ENCODE results near the gene HNRNPD.
"Not testable (repeated sequence)": the region's sequence is repeated elsewhere in the genome, so short reads cannot be mapped to it uniquely, and the experiment has no call there.

The HNRNPD gene

GRCh38 chr4:82373816-82374625, at the start of gene HNRNPD:
TSS of gene HNRNPD (minus strand) at chr4:82373991. CDS start at chr4:82373678, 313 bp downstream.
- peak; percentile 94 for DNase-seq

DNA sequence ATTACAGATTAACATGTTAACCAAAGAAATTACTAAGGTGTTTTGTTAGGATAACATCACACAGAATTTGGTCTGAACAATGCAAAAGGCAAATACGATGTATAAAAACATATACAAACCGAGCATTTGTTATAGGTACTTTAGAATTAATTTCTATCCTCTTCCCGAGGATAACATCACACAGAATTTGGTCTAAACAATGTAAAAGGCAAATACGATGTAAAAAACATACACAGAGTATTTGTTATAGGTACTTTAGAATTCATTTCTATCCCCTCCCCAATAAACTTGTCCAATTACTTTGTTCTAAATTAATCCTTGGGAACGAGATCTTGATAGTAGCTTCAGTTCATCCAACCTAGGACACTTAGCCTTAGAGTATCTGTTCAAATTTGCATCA, 48.8 kb upstream of the HNRNPD start:
- no peak for DNase-seq

DNA sequence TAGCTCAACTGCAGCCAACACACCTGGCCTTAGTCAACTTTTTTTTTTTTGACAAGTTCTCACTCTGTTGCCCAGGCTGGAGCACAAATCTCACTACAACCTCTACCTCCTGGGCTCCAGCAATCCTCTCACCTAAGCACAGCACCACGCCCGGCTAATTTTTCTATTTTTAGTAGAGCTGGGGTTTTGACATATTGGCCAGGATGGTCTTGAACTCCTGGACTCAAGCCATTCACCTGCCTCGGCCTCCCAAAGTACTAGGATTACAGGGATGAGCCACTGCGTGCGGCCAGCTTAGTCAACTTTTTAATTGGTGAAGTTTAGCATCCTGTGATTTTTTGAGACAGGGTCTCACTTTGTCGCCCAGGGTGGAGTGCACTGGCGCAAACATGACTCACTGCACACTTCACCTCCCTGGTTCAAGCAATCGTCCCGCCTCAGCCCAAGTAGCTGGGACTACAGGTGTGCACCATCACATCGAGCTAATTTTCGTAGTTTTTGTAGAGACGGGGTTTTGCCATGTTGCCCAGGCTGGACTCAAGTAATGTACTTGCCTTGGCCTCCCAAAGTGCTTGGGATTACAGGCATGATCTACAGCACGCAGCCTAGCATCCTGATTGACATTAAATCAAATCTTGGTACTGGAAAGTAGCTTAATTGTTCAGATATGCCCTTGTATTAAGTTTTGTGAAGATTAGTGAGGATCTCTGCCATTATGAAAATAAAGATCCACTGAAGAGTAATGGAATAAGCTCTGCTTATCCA, 48.2 kb upstream of the HNRNPD start:
- no peak for DNase-seq

GRCh38 chr4:82419451-82419850, 45.7 kb upstream of the HNRNPD start:
- DNase-seq: no peak

DNA sequence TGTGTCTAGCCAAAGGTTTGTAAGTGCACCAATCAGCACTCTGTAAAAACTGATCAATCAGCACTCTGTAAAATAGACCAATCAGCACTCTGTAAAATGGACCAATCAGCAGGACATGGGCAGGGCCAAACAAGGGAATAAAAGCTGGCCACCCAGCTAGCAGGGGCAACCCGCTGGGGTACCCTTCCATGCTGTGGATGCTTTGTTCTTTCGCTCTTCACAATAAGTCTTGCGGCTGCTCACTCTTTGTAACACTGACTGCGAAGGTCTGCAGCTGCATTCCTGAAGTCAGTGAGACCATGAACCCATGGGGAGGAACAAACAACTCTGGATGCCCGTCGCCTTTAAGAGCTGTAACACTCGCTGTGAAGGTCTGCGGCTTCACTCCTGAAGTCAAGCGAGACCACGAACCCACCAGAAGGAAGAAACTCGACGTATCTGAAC, 42.2 kb upstream of the HNRNPD start:
- DNase-seq: no peak

DNA sequence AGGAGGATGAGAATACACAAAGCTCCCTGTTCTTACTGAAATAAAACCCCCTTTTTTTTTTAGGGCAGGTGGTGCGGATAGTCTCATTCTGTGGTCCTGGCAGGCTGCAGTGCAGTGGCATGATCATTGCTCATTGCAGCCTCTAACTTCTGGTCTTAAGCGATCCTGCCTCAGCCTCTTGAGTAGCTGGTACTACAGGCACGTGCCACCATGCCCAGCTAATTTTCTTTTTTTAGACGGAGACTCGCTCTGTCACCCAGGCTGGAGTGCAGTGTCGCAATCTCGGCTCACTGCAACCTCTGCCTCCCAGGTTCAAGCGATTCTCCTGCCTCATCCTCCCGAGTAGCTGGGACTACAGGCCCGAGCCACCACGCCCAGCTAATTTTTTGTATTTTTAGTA, 41.3 kb upstream of the HNRNPD start:
- not testable (repeated sequence) for DNase-seq

DNA sequence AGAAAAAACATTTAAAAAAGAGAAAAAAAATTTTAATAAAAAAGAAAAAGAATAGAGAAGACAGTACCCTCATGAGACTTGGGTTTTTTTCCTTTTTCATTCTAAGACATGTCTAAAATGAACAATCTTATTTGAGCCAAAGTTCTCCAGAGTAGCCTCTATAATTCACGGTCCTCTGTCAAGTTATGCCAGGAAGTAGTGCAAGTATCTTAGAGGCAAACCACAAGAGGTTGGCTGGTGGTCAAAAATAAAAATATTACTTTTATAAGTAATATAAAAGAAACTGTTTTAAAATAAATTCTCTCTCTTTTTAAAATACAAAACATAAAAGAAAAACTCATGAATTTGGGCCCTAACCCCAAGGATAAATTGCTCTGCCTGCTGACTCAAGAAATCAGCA, 29.9 kb upstream of the HNRNPD start:
- DNase-seq: no peak

DNA sequence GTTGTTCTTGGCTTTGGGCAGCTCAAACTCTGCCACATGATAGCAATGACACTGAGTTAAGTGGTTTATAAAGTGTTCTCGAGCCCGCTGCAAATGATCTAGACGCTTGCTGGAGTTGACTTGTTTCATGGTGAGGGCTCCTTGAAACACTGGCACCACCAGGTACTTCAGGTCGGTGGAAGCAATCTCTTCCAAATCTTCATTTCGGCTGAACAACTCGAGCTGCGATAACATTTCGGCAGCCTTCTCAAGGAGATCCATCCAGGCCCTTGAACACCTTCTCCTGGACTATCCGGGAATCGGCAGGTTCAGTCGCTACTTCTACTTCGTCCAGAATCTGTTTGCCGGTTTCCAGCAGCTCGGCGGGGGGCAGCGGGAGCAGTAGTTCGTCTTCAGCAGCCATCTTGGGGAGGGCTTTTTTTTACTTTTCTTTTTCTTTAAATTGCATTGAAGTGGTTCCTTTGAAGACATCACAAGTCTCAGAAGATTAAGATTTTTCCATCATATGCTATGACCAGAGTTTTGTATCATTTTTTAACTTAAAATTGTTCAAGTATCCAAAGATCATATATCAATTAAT, 28.5 kb upstream of the HNRNPD start:
- no peak for DNase-seq

DNA sequence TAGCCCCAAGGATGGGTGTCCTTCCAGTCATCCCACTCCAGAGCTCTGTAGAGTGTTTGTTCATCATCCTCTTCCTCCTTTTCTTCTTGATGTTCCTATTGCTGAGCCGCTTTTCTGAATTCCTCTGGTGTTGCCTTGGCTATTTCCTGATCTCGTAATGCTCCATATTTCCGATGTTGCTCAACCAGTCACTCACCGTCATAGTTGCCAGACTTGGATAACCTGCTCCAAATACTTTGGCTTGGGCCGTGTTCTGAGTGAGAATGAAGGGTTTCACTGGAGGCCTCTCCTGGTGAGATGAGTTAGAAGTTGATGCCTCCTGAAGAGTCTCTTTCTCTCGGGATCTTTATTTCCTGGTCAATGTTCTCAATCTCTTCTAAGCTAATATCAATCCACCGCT, 27.8 kb upstream of the HNRNPD start:
- DNase-seq: no peak

GRCh38 chr4:82398263-82398662, 24.5 kb upstream of the HNRNPD start:
- no peak for DNase-seq

GRCh38 chr4:82397527-82397926, 23.7 kb upstream of the HNRNPD start:
- no peak for DNase-seq

DNA sequence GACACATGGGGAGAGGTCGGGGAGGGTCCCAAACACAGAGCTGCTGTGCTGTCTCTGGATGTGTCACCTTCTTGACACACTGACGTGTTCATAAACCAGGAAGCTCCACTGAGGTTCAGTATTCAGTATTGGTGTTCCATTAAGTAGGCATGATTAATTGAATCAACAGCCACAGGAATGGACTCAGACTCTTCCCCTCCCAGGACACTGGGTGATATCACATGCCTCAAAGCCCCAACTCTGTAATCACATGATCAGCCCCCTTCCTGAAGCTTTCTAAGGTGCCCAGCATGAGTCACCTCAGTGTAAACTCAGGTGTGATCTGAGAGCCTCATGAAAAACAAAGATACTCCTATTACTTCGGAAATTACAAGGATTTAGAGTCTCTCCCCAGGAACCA, 21.1 kb upstream of the HNRNPD start:
- no peak for DNase-seq

DNA sequence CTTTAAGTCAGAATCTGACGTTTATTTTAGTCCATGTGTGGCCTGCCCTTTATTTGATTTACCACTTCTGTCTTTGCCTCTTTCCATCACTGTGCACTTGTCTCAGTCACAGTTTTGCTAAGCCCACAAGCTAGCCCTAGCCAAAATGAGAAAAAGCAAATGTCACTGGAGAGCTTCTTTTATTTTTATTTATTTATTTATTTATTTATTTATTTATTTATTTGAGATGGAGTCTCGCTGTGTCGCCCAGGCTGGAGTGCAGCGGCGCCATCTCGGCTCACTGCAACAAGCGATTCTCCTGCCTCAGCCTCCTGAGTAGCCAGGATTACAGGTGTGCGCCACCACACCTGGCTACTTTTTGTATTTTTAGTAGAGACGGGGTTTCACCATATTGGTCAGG, 16.3 kb upstream of the HNRNPD start:
- not testable (repeated sequence) for DNase-seq

DNA sequence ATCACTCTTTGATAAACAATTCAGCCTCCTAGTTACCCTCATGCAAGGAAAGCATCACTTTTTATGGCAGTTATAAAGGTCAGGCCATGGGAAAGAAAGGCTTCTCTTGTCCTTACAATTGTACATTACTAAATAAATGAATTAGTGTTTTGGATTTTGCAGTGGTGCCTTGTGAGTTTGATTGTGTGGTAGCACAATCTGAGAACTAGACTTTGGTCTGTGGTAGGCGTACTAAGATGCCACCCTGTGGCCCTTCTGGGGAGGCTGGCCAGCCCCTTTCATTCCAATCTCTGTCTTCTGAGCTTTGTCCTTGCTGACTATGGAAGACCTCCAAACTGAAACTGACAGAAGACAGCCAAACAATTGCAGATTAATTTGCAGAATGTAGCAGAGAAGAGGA, 14.6 kb upstream of the HNRNPD start:
- no peak for DNase-seq

DNA sequence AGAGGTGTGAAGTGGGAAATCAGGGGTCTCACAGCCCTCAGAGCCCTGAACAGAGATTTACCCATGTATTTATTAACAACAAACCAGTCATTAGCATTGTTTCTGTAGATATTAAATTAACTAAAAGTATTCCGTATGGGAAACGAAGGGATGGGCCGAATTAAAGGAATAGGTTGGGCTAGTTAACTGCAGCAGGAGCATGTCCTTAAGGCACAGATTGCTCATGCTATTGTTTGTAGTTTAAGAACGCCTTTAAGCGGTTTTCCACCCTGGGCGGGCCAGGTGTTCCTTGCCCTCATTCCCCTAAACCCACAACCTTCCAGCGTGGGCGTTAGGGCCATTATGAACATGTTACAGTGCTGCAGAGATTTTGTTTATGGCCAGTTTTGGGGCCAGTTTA, 12.5 kb upstream of the HNRNPD start:
- not testable (repeated sequence) for DNase-seq

GRCh38 chr4:82382751-82383150, 9.0 kb upstream of the HNRNPD start:
- no peak for DNase-seq

DNA sequence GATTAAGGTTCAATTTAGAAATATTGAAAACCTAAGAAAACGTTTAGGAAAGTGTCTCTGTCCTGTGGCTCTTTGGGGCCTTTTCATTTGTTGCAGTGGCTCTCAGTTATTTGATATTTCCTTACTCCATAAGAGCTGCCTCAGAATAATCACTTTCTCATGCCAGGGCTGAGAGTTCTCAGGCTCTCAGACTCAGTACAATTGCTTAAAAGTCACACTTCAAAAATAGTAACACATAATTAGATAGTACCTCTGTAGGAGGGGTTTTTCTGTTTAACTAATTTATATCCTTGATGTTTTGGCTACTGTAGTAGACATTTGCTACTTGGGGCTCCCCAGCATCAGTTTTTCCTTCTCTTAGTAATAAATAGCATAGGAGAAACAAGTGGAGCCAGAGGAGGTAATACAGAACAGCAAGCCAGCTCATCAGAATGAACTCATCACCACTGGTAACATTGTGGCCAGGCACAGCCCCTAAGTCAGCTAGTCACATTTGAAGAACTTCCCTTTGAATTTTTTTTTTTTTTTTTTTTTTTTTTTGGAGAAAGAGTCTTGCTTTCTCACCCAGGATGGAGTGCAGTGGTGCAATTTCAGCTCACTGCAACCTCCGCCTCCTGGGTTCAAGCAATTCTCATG, 8.0 kb upstream of the HNRNPD start:
- DNase-seq: no peak

DNA sequence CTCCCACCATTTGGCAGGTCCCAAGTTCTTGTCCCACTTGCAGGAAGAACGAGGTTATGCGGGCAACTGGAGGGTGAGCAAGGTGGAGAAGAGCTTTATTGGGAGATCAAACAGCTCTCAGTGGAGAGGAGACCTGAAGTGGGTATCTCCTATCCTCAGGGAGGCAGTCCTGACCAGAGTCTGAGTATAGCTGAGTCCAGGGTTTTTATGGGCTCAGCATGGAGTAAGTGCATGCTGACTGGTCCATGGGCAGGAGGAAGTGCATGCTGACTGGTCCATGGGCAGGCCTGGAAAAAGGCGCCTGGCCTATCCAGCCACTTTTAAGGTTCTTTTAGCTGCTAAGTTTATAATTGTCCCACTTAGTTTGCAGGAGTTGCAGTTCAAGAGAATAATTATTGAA, 7.4 kb upstream of the HNRNPD start:
- no peak for DNase-seq

DNA sequence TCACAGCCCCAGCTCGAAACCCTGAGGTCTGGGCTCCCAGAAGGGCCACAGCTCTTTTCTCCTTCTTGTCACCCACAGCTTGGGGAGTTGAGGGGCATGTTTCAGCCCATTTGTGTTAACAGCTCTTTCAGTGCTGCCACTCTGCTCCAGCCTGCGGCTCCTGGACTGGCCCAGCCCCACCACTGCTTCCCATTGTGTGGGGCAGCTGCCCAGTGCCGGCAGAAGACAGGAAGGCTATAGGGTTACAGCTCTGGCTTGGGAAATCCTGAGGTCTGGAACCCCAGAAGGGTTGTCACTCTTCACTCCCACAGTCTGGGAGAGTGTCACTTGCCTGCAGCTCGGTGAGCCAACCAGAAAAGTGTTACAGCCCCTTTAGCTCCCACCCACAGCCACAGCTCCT, 7.0 kb upstream of the HNRNPD start:
- no peak for DNase-seq

DNA sequence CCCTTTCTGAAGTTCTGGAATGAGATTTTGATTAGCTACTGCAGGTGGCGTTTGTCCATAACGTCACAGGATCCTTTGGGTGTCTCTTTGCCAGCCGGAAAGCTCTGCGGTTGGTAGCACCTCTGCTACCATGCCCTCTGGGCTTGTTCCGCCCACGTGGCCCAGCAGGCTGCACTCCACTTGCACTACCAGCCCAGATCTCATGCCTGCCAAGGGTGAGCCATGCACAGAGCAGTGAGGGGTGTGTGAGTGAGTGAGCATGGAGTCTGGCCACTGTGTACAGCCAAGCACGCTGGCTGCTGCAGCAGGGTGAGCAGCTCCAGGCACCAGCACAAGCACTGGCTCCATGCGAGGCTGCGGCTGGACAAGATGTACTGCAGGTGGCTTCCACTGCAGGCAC, 6.6 kb upstream of the HNRNPD start:
- DNase-seq: no peak

DNA sequence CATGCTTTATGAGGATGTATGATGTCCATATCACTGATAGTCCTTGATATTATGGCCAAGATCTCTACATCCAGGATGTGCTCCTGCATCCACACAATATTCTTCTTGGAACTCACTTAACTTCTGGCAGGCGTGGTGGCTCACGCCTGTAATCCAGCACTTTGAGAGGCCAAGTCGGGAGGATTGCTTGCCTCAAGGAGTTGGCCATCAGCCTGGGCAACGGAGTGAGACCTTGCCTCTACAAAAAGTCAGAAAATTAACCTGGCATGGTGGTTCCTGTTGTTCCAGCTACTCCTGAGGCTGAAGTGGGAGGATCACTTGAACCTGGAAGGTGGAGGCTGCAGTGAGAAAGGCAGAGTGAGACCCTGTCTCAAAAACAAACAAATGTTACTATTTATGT, 2.3 kb upstream of the HNRNPD start:
- no peak for DNase-seq

- DNase-seq: no peak
Observed at GRCh38 chr4:82373486-82373815, 340 bp downstream of the HNRNPD start.

Data from NCI-H1105 (cell line).